ENCODE data around the gene IQCE. TPM values are rescaled to one million over a fixed set of nuclear protein-coding genes. Genes with fewer than 3 reads are reported as not detected.

Gene IQCE
- polyA plus RNA-seq, 1 donor from 2014 or later, result 21.2 TPM

- Histone ChIP-seq H3K79me2 (replicated peaks; ENCODE audit: insufficient read depth, low read length) (peaks cover 73% of the 10 kb centered on the region), H3K9ac (ENCODE audit: low read length) (no peak overlapping the region), H2AFZ (ENCODE audit: low read depth, low read length) (no peak overlapping the region), H3K4me3 (ENCODE audit: low read length) (no peak overlapping the region), H3K27me3 (ENCODE audit: insufficient read depth, low read depth, low read length) (no peaks in the 10 kb centered on the region), H4K20me1 (ENCODE audit: insufficient read depth) (peaks cover 85% of the 10 kb centered on the region), H3K27ac (ENCODE audit: low read length) (no peak overlapping the region), H3K4me2 (ENCODE audit: low read length) (no peak overlapping the region), H3K9me3 (ENCODE audit: low read length) (no peaks in the 10 kb centered on the region), H3F3A (ENCODE audit: insufficient read depth, low read length, poor library complexity, severe bottlenecking) (no peaks in the 10 kb centered on the region), H3K9me2 (ENCODE audit: insufficient read depth, low read length) (no peaks in the 10 kb centered on the region), H3K36me3 (ENCODE audit: insufficient read depth, low read length) (no peaks in the 10 kb centered on the region)
- TF ChIP-seq POLR2AphosphoS5 (IDR thresholded peaks at IDR 0.05) (no peak), TAF1 (IDR thresholded peaks at IDR 0.05; ENCODE audit: low read depth) (no peak), MXI1 (conservative IDR thresholded peaks at IDR 0.05; ENCODE audit: poor library complexity, severe bottlenecking) (no peak), SMC3 (conservative IDR thresholded peaks at IDR 0.05; ENCODE audit: poor library complexity) (no peak), REST (IDR thresholded peaks at IDR 0.05; ENCODE audit: borderline replicate concordance) (no peak), RAD21 (conservative IDR thresholded peaks at IDR 0.05) (no peak), EP300 (conservative IDR thresholded peaks at IDR 0.05; ENCODE audit: poor library complexity, severe bottlenecking) (no peak), CTCF (IDR thresholded peaks at IDR 0.05; ENCODE audit: poor library complexity, severe bottlenecking) (no peak), EZH2 (IDR thresholded peaks at IDR 0.05; ENCODE audit: borderline replicate concordance, insufficient read depth, low read length, poor library complexity, severe bottlenecking) (no peak)
Observed at GRCh38 chr7:2637505-2638223, 78.9 kb downstream of the IQCE start.

- peaks cover 78% of the 10 kb centered on the region for H4K20me1 ChIP-seq (ENCODE audit: insufficient read depth)
- peaks cover 68% of the 10 kb centered on the region for H3K79me2 ChIP-seq (replicated peaks; ENCODE audit: insufficient read depth, low read length)
- H3K27ac ChIP-seq (ENCODE audit: low read length), result no peak overlapping the region
- H3K9me2 ChIP-seq (ENCODE audit: insufficient read depth, low read length), result no peaks in the 10 kb centered on the region
- H2AFZ ChIP-seq (ENCODE audit: low read depth, low read length), result no peak overlapping the region
- H3K9ac ChIP-seq (ENCODE audit: low read length), result no peak overlapping the region
- no peak overlapping the region for H3K4me2 ChIP-seq (ENCODE audit: low read length)
- no peaks in the 10 kb centered on the region for H3F3A ChIP-seq (ENCODE audit: insufficient read depth, low read length, poor library complexity, severe bottlenecking)
- no peaks in the 10 kb centered on the region for H3K27me3 ChIP-seq (ENCODE audit: insufficient read depth, low read depth, low read length)
- H3K36me3 ChIP-seq (ENCODE audit: insufficient read depth, low read length), result no peaks in the 10 kb centered on the region
- no peak overlapping the region for H3K4me3 ChIP-seq (ENCODE audit: low read length)
- TF ChIP-seq EZH2 (IDR thresholded peaks at IDR 0.05; ENCODE audit: borderline replicate concordance, insufficient read depth, low read length, poor library complexity, severe bottlenecking), result no peak
- TF ChIP-seq SMC3 (conservative IDR thresholded peaks at IDR 0.05; ENCODE audit: poor library complexity), result no peak
- TF ChIP-seq MXI1 (conservative IDR thresholded peaks at IDR 0.05; ENCODE audit: poor library complexity, severe bottlenecking), result no peak
- TF ChIP-seq POLR2AphosphoS5 (IDR thresholded peaks at IDR 0.05), result no peak
- TF ChIP-seq CTCF (IDR thresholded peaks at IDR 0.05; ENCODE audit: poor library complexity, severe bottlenecking), result no peak
- no peak for TF ChIP-seq TAF1 (IDR thresholded peaks at IDR 0.05; ENCODE audit: low read depth)
- TF ChIP-seq EP300 (conservative IDR thresholded peaks at IDR 0.05; ENCODE audit: poor library complexity, severe bottlenecking), result no peak
- no peak for TF ChIP-seq REST (IDR thresholded peaks at IDR 0.05; ENCODE audit: borderline replicate concordance)
- no peak for TF ChIP-seq RAD21 (conservative IDR thresholded peaks at IDR 0.05)
- H3K9me3 ChIP-seq (ENCODE audit: low read length), result no peaks in the 10 kb centered on the region
Observed at GRCh38 chr7:2638224-2638991, 79.6 kb downstream of the IQCE start.

Data from neural cell (in vitro differentiated cells).